H1 (cell line): ENCODE measurements around the gene MXRA7.

Experiments
- RFX5 ChIP-seq: IDR thresholded peaks from 2 replicates; pipeline ENCODE4 v1.6.1; 2011; ENCODE audit warnings: low read depth, low read length, improper control_type of control experiment, borderline replicate concordance
- TF ChIP-seq, protein P1 (sequence below), 3 experiments: IDR thresholded peaks; 1 replicate in 2 of 3; 2 replicates in 1 of 3; pipeline versions ENCODE4 v1.5.1 to v1.6.1; 2011; ENCODE audit warnings: low read length in 3 of 3, mild to moderate bottlenecking in 3 of 3, inconsistent platforms in 2 of 3, low read depth in 1 of 3, moderate library complexity in 1 of 3; ENCODE audit not compliant: insufficient read depth in 1 of 3; ENCODE audit errors: control extremely low read depth in 1 of 3

DNA sequence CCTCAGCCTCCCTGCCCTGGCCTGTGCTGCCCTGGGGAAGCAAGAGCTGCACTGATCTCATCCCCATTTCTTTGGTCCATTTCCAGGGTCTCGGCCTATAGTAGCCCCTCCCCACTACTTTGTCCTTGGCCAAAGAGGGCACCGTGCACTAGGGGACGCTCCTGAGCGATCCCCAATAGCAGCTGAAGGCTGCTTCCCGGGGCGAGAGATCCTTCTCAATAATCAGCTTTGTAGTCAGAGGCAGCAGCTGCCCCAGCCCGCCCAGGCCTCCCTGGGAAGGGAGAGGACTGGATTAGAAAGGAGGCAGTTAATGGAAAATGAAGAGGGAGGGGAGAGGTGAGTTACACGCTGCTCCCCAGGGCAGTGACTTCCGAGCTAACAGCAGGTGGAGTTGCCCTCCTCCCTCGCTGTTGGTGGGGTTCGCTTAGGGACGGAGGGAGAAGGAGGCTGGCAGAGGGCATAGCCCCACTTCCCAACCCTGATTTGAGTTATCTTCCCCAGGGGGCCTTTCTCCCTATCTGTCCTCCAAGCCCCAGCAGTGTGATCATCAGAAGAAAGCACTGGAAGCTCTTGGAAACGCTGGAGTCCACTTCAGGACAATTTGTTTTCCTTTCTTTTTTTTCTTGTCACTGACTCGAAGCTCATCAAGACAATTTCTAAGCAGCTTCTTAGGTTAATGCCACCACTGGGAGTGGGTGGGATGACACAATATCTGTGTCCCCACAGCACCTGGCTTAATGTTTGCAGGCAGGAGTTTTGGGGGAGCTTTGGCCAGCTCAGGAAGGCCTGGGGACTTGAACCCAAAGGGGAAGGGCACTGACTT lies 2.6 kb downstream of the MXRA7 start:
- no peak for TF ChIP-seq RFX5
- TF ChIP-seq, protein P1, sequence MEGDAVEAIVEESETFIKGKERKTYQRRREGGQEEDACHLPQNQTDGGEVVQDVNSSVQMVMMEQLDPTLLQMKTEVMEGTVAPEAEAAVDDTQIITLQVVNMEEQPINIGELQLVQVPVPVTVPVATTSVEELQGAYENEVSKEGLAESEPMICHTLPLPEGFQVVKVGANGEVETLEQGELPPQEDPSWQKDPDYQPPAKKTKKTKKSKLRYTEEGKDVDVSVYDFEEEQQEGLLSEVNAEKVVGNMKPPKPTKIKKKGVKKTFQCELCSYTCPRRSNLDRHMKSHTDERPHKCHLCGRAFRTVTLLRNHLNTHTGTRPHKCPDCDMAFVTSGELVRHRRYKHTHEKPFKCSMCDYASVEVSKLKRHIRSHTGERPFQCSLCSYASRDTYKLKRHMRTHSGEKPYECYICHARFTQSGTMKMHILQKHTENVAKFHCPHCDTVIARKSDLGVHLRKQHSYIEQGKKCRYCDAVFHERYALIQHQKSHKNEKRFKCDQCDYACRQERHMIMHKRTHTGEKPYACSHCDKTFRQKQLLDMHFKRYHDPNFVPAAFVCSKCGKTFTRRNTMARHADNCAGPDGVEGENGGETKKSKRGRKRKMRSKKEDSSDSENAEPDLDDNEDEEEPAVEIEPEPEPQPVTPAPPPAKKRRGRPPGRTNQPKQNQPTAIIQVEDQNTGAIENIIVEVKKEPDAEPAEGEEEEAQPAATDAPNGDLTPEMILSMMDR (IDR thresholded peaks at IDR 0.05; ENCODE audit: control extremely low read depth in 1 of 3, insufficient read depth in 1 of 3, low read depth in 1 of 3, low read length in 3 of 3): peak; percentile 81 to 89 (median 84)
